Calu3 (cell line): Measurements from ENCODE around the gene NPHS1. TPM values are rescaled to one million over a fixed set of nuclear protein-coding genes. Genes with fewer than 3 reads are reported as not detected.
A peak's percentile ranks its signal among the peaks of the same experiment; 100 is the strongest.

Experiments used
- BruUV-seq: library from RNA; stranded (reverse); fragments of 400-500 nt; replicated peaks from 2 replicates; lab custom pipeline; 2021; lab: Mats Ljungman, UMichigan
- CTCF ChIA-PET: fragments of 300-600 bp; sonication (Branson Sonifier 250); formaldehyde crosslinking; loops from one replicate; lab custom pipeline; 2022; ENCODE audit warnings: antibody characterized with exemption; lab: Charles Lee
- DNase-seq: peaks from one replicate; pipeline ENCODE4 v3.0.0; 2022
- H3K27ac Mint-ChIP-seq: one replicate; pipeline ENCODE4 v1.8.0; 2022; ENCODE audit warnings: mixed read lengths; ENCODE audit not compliant: unreplicated experiment
- H3K27me3 Mint-ChIP-seq: one replicate; pipeline ENCODE4 v1.8.0; 2022; ENCODE audit warnings: mixed read lengths; ENCODE audit not compliant: unreplicated experiment
- H3K36me3 Mint-ChIP-seq: one replicate; pipeline ENCODE4 v1.8.0; 2022; ENCODE audit warnings: mild to moderate bottlenecking, moderate library complexity, mixed read lengths; ENCODE audit not compliant: insufficient read depth, unreplicated experiment
- H3K4me1 Mint-ChIP-seq: one replicate; pipeline ENCODE4 v1.8.0; 2022; ENCODE audit warnings: mild to moderate bottlenecking, low read depth, mixed read lengths; ENCODE audit not compliant: unreplicated experiment
- H3K4me3 Mint-ChIP-seq: one replicate; pipeline ENCODE4 v1.8.0; 2022; ENCODE audit warnings: mild to moderate bottlenecking, low read depth, moderate library complexity, mixed read lengths; ENCODE audit not compliant: unreplicated experiment
- H3K9me3 Mint-ChIP-seq: one replicate; pipeline ENCODE4 v1.8.0; 2022; ENCODE audit warnings: low read depth, mixed read lengths; ENCODE audit not compliant: unreplicated experiment
- intact Hi-C: fragments of 100-400 bp; cut with micrococcal nuclease; formaldehyde crosslinking; loops from one replicate; pipeline ENCODE4 v1.10.0; 2022; ENCODE audit not compliant: unreplicated experiment
- total RNA-seq: library from RNA; stranded (reverse); gene quantifications from 2 replicates; pipeline ENCODE4 v1.2.3, GENCODE V29; 2022
- TF ChIP-seq, protein P1 (sequence below): fragments of 200-600 bp; IDR thresholded peaks from one replicate; pipeline ENCODE4 v1.8.0; 2022; ENCODE audit warnings: antibody characterized with exemption; ENCODE audit not compliant: unreplicated experiment

The NPHS1 gene
- total RNA-seq, 1 experiment from 2014 or later, result not detected

DNA sequence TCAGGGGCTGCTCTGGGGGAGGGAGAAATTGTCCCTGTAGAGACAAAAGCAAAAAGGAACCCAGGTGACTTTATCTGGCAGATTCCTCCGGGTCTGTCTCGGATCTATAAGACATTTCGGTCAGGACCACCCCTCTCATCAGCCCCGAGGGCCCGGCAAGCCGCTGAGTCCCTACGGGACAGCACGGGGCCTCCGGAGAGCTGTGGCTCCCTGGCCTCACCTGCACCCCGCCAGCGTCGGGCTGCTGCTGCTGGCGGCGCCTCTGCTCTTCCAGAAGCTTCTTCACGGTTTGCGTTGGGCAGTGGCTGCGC lies 46.1 kb upstream of the NPHS1 start:
- intact Hi-C loops, result no loop called here
- Mint-ChIP-seq H3K27ac (peak overlapping the region; percentile 74), H3K4me3 (peak overlapping the region; percentile 91), H3K9me3 (no peaks in the 10 kb centered on the region), H3K36me3 (peaks cover 38% of the 10 kb centered on the region), H3K4me1 (peaks cover 5% of the 10 kb centered on the region), H3K27me3 (peaks cover 22% of the 10 kb centered on the region)
- TF ChIP-seq, protein P1, sequence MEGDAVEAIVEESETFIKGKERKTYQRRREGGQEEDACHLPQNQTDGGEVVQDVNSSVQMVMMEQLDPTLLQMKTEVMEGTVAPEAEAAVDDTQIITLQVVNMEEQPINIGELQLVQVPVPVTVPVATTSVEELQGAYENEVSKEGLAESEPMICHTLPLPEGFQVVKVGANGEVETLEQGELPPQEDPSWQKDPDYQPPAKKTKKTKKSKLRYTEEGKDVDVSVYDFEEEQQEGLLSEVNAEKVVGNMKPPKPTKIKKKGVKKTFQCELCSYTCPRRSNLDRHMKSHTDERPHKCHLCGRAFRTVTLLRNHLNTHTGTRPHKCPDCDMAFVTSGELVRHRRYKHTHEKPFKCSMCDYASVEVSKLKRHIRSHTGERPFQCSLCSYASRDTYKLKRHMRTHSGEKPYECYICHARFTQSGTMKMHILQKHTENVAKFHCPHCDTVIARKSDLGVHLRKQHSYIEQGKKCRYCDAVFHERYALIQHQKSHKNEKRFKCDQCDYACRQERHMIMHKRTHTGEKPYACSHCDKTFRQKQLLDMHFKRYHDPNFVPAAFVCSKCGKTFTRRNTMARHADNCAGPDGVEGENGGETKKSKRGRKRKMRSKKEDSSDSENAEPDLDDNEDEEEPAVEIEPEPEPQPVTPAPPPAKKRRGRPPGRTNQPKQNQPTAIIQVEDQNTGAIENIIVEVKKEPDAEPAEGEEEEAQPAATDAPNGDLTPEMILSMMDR, result no peak
- BruUV-seq, result no TSS peak
- CTCF ChIA-PET, result interaction anchor here (0.5 kb wide), 1 partner anchor 274 kb away, joined by 4 read pairs; no protein-coding TSS in a partner anchor
- DNase-seq, result no peak

DNA sequence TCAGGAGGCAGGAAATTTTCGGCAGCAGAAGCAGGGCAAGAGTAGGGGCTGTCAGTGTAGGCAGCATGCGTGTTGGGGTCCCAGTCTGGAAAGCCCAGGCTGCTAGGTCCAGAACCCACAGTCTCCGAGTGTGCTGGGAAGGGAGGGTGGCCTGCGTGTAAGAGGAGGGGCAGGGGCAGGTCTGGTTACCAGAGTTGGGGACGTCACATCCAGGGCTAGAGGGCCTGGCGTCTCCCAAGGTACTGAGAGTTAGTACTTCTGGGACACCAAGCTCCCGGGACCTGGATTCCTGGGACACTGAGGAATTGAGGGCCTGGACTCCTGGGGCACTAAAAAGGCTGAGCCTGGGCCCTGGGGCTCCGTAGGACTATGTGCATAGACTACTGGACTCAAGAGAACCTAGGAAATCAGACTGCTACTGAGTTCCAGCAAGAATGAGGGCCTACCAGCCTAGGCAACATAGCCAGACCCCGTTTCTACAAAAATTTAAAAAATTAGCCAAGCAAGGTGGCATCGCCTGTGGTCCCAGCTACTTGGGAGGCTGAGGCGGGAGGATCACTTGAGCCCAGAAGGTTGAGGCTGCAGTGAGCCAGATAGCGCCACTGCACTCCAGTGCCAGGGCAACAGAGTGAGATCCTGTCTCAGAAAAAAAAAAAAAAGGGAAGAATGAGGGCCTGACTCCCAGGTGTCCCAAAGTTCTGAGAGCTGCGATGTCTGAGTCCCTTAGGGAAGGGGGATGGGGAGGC lies 45.6 kb upstream of the NPHS1 start:
- TF ChIP-seq, protein P1, result no peak
- intact Hi-C loops, result no loop called here
- CTCF ChIA-PET, result interaction anchor here (0.5 kb wide), 1 partner anchor 275 kb away, joined by 4 read pairs; no protein-coding TSS in a partner anchor
- no peaks in the 10 kb centered on the region for H3K4me1 Mint-ChIP-seq
- peaks cover 17% of the 10 kb centered on the region for H3K27me3 Mint-ChIP-seq
- no TSS peak for BruUV-seq
- no peak for DNase-seq
- H3K27ac Mint-ChIP-seq, result peak overlapping the region; percentile 74
- no peaks in the 10 kb centered on the region for H3K9me3 Mint-ChIP-seq
- H3K36me3 Mint-ChIP-seq, result peaks cover 39% of the 10 kb centered on the region
- H3K4me3 Mint-ChIP-seq, result peak overlapping the region; percentile 91

- peaks cover 45% of the 10 kb centered on the region for H3K36me3 Mint-ChIP-seq
- BruUV-seq, result no TSS peak
- no peak for DNase-seq
- H3K4me3 Mint-ChIP-seq, result no peak overlapping the region
- TF ChIP-seq, protein P1, result no peak
- no peak overlapping the region for H3K27ac Mint-ChIP-seq
- CTCF ChIA-PET, result no interaction called here
- H3K4me1 Mint-ChIP-seq, result no peaks in the 10 kb centered on the region
- intact Hi-C loops, result no loop called here
- H3K27me3 Mint-ChIP-seq, result peaks cover 4% of the 10 kb centered on the region
- no peaks in the 10 kb centered on the region for H3K9me3 Mint-ChIP-seq
These were observed 44.3 kb upstream of the NPHS1 start for GRCh38 chr19:35896643-35897040.

GRCh38 chr19:35895911-35896642 lies 43.8 kb upstream of the NPHS1 start:
- Mint-ChIP-seq H3K27ac (no peak overlapping the region), H3K4me1 (no peaks in the 10 kb centered on the region), H3K27me3 (no peaks in the 10 kb centered on the region), H3K36me3 (peaks cover 45% of the 10 kb centered on the region), H3K4me3 (no peak overlapping the region), H3K9me3 (no peaks in the 10 kb centered on the region)
- CTCF ChIA-PET, result no interaction called here
- no peak for DNase-seq
- TF ChIP-seq, protein P1, result no peak
- no TSS peak for BruUV-seq
- intact Hi-C loops, result no loop called here
